Caco-2 (cell line): ENCODE data around the gene HGD. TPM values are rescaled to one million over a fixed set of nuclear protein-coding genes. Genes with fewer than 3 reads are reported as not detected.
"Not testable (repeated sequence)": the region's sequence is repeated elsewhere in the genome, so short reads cannot be mapped to it uniquely, and the experiment has no call there.

ENCODE experiments used
- BruUV-seq: library from RNA; stranded (reverse); fragments of 400-500 nt; replicated peaks from 2 replicates; lab custom pipeline; 2021; lab: Mats Ljungman, UMichigan
- CTCF ChIA-PET: fragments of 300-600 bp; sonication (Branson Sonifier 250); formaldehyde crosslinking; loops from one replicate; lab custom pipeline; 2022; ENCODE audit warnings: antibody characterized with exemption; lab: Charles Lee
- POLR2A ChIA-PET: fragments of 300-600 bp; sonication (Branson Sonifier 250); formaldehyde crosslinking; loops from one replicate; lab custom pipeline; 2022; ENCODE audit warnings: antibody characterized with exemption; lab: Charles Lee
- DNase-seq, 2 experiments: peaks; one replicate each; pipeline versions ENCODE4 v3.0.0 to v3.0.0-alpha.2; 2020 to 2022
- H3K27me3 ChIP-seq: replicated peaks from 2 replicates; pipeline ENCODE4 v1.6.0; 2011; ENCODE audit warnings: low read length; ENCODE audit not compliant: control insufficient read depth, insufficient read depth
- H3K36me3 ChIP-seq: 2 replicates; pipeline ENCODE4 v1.5.1; 2011; ENCODE audit warnings: low read length; ENCODE audit not compliant: control insufficient read depth, insufficient read depth
- H3K4me1 ChIP-seq: fragments of 250-450 bp; sonication (Bioruptor Pico); 2 replicates; pipeline ENCODE4 v1.5.1; 2020; ENCODE audit warnings: mild to moderate bottlenecking
- H3K4me3 ChIP-seq: 2 replicates; pipeline ENCODE4 v1.5.1; 2011; ENCODE audit warnings: low read depth, mild to moderate bottlenecking, control low read depth, low read length
- H3K9me3 ChIP-seq: fragments of 250-450 bp; sonication (Bioruptor Pico); 2 replicates; pipeline ENCODE4 v1.5.1; 2020; ENCODE audit warnings: mild to moderate bottlenecking, moderate library complexity
- H3K27ac Mint-ChIP-seq: one replicate; pipeline ENCODE4 v1.8.0; 2022; ENCODE audit warnings: mixed read lengths; ENCODE audit not compliant: unreplicated experiment
- H3K27me3 Mint-ChIP-seq: one replicate; pipeline ENCODE4 v1.8.0; 2022; ENCODE audit warnings: mixed read lengths; ENCODE audit not compliant: insufficient read depth, unreplicated experiment
- H3K36me3 Mint-ChIP-seq: one replicate; pipeline ENCODE4 v1.8.0; 2022; ENCODE audit warnings: mild to moderate bottlenecking, mixed read lengths; ENCODE audit not compliant: insufficient read depth, unreplicated experiment
- H3K4me1 Mint-ChIP-seq: one replicate; pipeline ENCODE4 v1.8.0; 2022; ENCODE audit warnings: low read depth, mixed read lengths; ENCODE audit not compliant: unreplicated experiment
- H3K4me3 Mint-ChIP-seq: one replicate; pipeline ENCODE4 v1.8.0; 2022; ENCODE audit warnings: mild to moderate bottlenecking, moderate library complexity, mixed read lengths; ENCODE audit not compliant: unreplicated experiment
- H3K9me3 Mint-ChIP-seq: one replicate; pipeline ENCODE4 v1.8.0; 2022; ENCODE audit warnings: mixed read lengths; ENCODE audit not compliant: unreplicated experiment
- CTCF ChIP-seq, 2 experiments: fragments of 200-600 bp in 1 of 2; IDR thresholded peaks; 1 replicate in 1 of 2; 2 replicates in 1 of 2; pipeline versions ENCODE4 v1.5.1 to v1.8.0; 2011 to 2022; ENCODE audit warnings: antibody characterized with exemption in 1 of 2, control low read depth in 1 of 2, inconsistent platforms in 1 of 2, low read depth in 1 of 2, low read length in 1 of 2, mild to moderate bottlenecking in 1 of 2, moderate library complexity in 1 of 2; ENCODE audit not compliant: insufficient read depth in 1 of 2, severe bottlenecking in 1 of 2, unreplicated experiment in 1 of 2
- intact Hi-C: fragments of 100-400 bp; cut with micrococcal nuclease; formaldehyde crosslinking; loops from one replicate; pipeline ENCODE4 v1.10.0; 2022; ENCODE audit not compliant: unreplicated experiment
- total RNA-seq: library from RNA; stranded (reverse); gene quantifications from 2 replicates; pipeline ENCODE4 v1.2.3, GENCODE V29; 2022

HGD gene
- total RNA-seq, 1 experiment from 2014 or later: 102 TPM

- Mint-ChIP-seq H3K4me3 (no peak overlapping the region), H3K4me1 (no peaks in the 10 kb centered on the region), H3K27ac (no peak overlapping the region), H3K27me3 (no peaks in the 10 kb centered on the region), H3K36me3 (peaks cover 13% of the 10 kb centered on the region), H3K9me3 (peaks cover 38% of the 10 kb centered on the region)
- Histone ChIP-seq H3K9me3 (peaks cover 3% of the 10 kb centered on the region; the same call in 1 of the 2 replicates), H3K27me3 (no peaks in the 10 kb centered on the region), H3K4me1 (no peaks in the 10 kb centered on the region), H3K4me3 (no peak overlapping the region), H3K36me3 (0 out of 2 replicates have a peak, but pooled peaks cover 1% of the 10 kb centered on the region)
- no peak for DNase-seq
- no peak for TF ChIP-seq CTCF (IDR thresholded peaks at IDR 0.05; ENCODE audit: insufficient read depth in 1 of 2, low read depth in 1 of 2, low read length in 1 of 2, severe bottlenecking in 1 of 2, unreplicated experiment in 1 of 2)
- intact Hi-C loops: no loop called here
- BruUV-seq: no TSS peak
- ChIA-PET POLR2A (no interaction called here), CTCF (interaction anchor here (1.0 kb wide), 1 partner anchor 55 kb away, joined by 5 read pairs; no protein-coding TSS in a partner anchor)
Measured at GRCh38 chr3:120622457-120622856, 59.6 kb downstream of the HGD start.

GRCh38 chr3:120616745-120617144, 65.3 kb downstream of the HGD start:
- H3K4me3 Mint-ChIP-seq, H3K27me3 ChIP-seq, H3K27ac Mint-ChIP-seq, H3K36me3 ChIP-seq, POLR2A ChIA-PET, H3K4me1 ChIP-seq, H3K27me3 Mint-ChIP-seq, H3K4me1 Mint-ChIP-seq, H3K4me3 ChIP-seq, DNase-seq, intact Hi-C loops, H3K9me3 Mint-ChIP-seq, H3K9me3 ChIP-seq, H3K36me3 Mint-ChIP-seq, BruUV-seq, CTCF ChIA-PET: not testable (repeated sequence)

DNA sequence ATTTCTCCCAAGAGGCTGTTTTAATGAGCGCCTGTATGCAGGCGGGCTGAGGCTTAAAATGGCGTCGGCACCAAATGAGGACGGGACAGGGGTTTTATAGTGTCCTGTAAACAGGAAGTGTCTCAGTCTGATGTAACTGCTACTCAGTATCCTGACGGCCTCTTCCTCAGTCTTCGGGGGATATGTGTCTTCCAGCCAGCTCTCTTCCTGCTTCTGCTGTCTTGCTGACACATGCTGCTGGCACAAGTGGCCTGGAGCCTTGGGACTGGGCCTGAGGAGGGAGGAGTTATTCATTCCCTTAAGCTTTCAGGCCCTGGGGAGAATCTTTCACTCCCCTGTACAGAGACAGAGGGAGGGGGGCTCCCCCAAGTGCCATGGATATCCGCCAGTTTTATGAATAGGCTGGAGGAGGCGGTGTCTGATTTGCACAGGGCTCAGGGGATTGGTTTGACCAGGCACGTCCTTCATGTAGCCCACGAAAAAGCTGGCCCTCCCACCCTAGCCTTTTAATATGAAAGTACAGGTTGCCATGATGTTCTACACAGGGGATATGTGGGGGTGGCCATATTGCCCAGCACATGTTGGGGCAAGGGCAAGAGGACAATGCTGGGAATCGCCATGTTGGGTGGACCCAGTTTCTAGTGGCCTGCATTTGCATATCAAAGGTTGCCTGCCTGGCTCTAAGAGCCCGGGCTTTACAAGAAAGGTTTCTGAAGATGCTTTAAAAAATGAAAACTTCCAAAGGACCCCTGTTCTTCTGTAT, 66.0 kb downstream of the HGD start:
- BruUV-seq: no TSS peak
- Mint-ChIP-seq H3K9me3 (no peaks in the 10 kb centered on the region), H3K36me3 (no peaks in the 10 kb centered on the region), H3K27me3 (no peaks in the 10 kb centered on the region), H3K4me3 (no peak overlapping the region), H3K27ac (no peak overlapping the region), H3K4me1 (no peaks in the 10 kb centered on the region)
- H3K4me3 ChIP-seq: no peak overlapping the region
- TF ChIP-seq CTCF (IDR thresholded peaks at IDR 0.05; ENCODE audit: insufficient read depth in 1 of 2, low read depth in 1 of 2, low read length in 1 of 2, severe bottlenecking in 1 of 2, unreplicated experiment in 1 of 2): no peak
- intact Hi-C loops: no loop called here
- no peak for DNase-seq
- H3K4me1 ChIP-seq: no peaks in the 10 kb centered on the region
- no peaks in the 10 kb centered on the region for H3K9me3 ChIP-seq
- H3K27me3 ChIP-seq: no peaks in the 10 kb centered on the region
- no peaks in the 10 kb centered on the region for H3K36me3 ChIP-seq
- POLR2A ChIA-PET: no interaction called here
- CTCF ChIA-PET: no interaction called here
